Stimulated activated CD4-positive, alpha-beta T cell treated with anti-CD3 and anti-CD28 coated beads, Interleukin-4, amount 100 ng/mL, for 1 hour (primary cell): ENCODE results near the gene DPF3.
"Not testable (repeated sequence)": the region's sequence is repeated elsewhere in the genome, so short reads cannot be mapped to it uniquely, and the experiment has no call there.

ENCODE experiments used
- DNase-seq: peaks from one replicate; pipeline ENCODE4 v3.0.0-alpha.2; 2020

DPF3 gene

GRCh38 chr14:72758993-72759392, 134.9 kb downstream of the DPF3 start:
- DNase-seq, result no peak

GRCh38 chr14:72758420-72758819, 135.5 kb downstream of the DPF3 start:
- DNase-seq, result no peak

GRCh38 chr14:72756967-72757366, 136.9 kb downstream of the DPF3 start:
- DNase-seq, result no peak

GRCh38 chr14:72755766-72756165, 138.1 kb downstream of the DPF3 start:
- DNase-seq, result no peak

- DNase-seq, result no peak
Observed at GRCh38 chr14:72754949-72755348, 139.0 kb downstream of the DPF3 start.

- no peak for DNase-seq
Observed at GRCh38 chr14:72753879-72754400, 140.0 kb downstream of the DPF3 start.

GRCh38 chr14:72753044-72753710, 140.7 kb downstream of the DPF3 start:
- no peak for DNase-seq

- DNase-seq, result no peak
Observed at GRCh38 chr14:72752034-72752412, 141.9 kb downstream of the DPF3 start.

- no peak for DNase-seq
Observed at GRCh38 chr14:72751276-72752033, 142.4 kb downstream of the DPF3 start.

- DNase-seq, result not testable (repeated sequence)
Observed at GRCh38 chr14:72748921-72749320, 145.0 kb downstream of the DPF3 start.

- DNase-seq, result no peak
Observed at GRCh38 chr14:72747652-72748051, 146.2 kb downstream of the DPF3 start.

- no peak for DNase-seq
Observed at GRCh38 chr14:72745991-72746980, 147.6 kb downstream of the DPF3 start.

- DNase-seq, result no peak
Observed at GRCh38 chr14:72745546-72745945, 148.4 kb downstream of the DPF3 start.

GRCh38 chr14:72744416-72745120, 149.3 kb downstream of the DPF3 start:
- no peak for DNase-seq

- no peak for DNase-seq
Observed at GRCh38 chr14:72743626-72744025, 150.3 kb downstream of the DPF3 start.

- DNase-seq, result no peak
Observed at GRCh38 chr14:72742838-72743195, 151.1 kb downstream of the DPF3 start.

GRCh38 chr14:72742118-72742837, 151.6 kb downstream of the DPF3 start:
- no peak for DNase-seq

GRCh38 chr14:72741826-72742117, 152.1 kb downstream of the DPF3 start:
- no peak for DNase-seq

GRCh38 chr14:72740966-72741825, 152.7 kb downstream of the DPF3 start:
- DNase-seq, result no peak

- DNase-seq, result no peak
Observed at GRCh38 chr14:72740504-72740961, 153.4 kb downstream of the DPF3 start.
